Stimulated activated CD4-positive, alpha-beta T cell treated with anti-CD3 and anti-CD28 coated beads, TNF-alpha, amount 100 ng/mL, for 1 hour (primary cell): Measurements from ENCODE around the gene LSM5.
A peak's percentile ranks its signal among the peaks of the same experiment; 100 is the strongest.

Experiments used
- DNase-seq, 3 donors: peaks; one replicate each; pipeline ENCODE4 v3.0.0-alpha.2; 2020; ENCODE audit warnings: low read depth in 3 of 3, low spot score in 1 of 3

LSM5 gene

GRCh38 chr7:32490127-32490796 lies at the start of gene LSM5:
TSS of gene LSM5 (minus strand) at chr7:32490380. CDS start at chr7:32490365, 15 bp downstream.
- DNase-seq = peak; percentile 59 to 78 (median 72)

- DNase-seq = no peak
Measured at GRCh38 chr7:32539366-32539765, 49.2 kb upstream of the LSM5 start.

GRCh38 chr7:32537760-32538159 lies 47.6 kb upstream of the LSM5 start:
- no peak for DNase-seq

- DNase-seq = no peak
Measured at GRCh38 chr7:32536585-32536984, 46.4 kb upstream of the LSM5 start.

GRCh38 chr7:32536016-32536415 lies 45.8 kb upstream of the LSM5 start:
- DNase-seq = no peak

GRCh38 chr7:32535162-32535702 lies 45.1 kb upstream of the LSM5 start:
- no peak for DNase-seq

- no peak for DNase-seq
Measured at GRCh38 chr7:32533276-32534029, 43.3 kb upstream of the LSM5 start.

- no peak for DNase-seq
Measured at GRCh38 chr7:32532716-32533115, 42.5 kb upstream of the LSM5 start.

- DNase-seq = no peak
Measured at GRCh38 chr7:32532086-32532485, 41.9 kb upstream of the LSM5 start.

- DNase-seq = no peak
Measured at GRCh38 chr7:32531402-32531801, 41.2 kb upstream of the LSM5 start.

- no peak for DNase-seq
Measured at GRCh38 chr7:32525839-32526238, 35.7 kb upstream of the LSM5 start.

- no peak for DNase-seq
Measured at GRCh38 chr7:32524631-32525030, 34.5 kb upstream of the LSM5 start.

- DNase-seq = no peak
Measured at GRCh38 chr7:32522746-32523530, 32.8 kb upstream of the LSM5 start.

- no peak for DNase-seq
Measured at GRCh38 chr7:32519763-32520162, 29.6 kb upstream of the LSM5 start.

GRCh38 chr7:32518534-32519140 lies 28.5 kb upstream of the LSM5 start:
- no peak for DNase-seq

GRCh38 chr7:32516551-32517100 lies 26.4 kb upstream of the LSM5 start:
- DNase-seq = no peak

- DNase-seq = no peak
Measured at GRCh38 chr7:32515890-32516550, 25.8 kb upstream of the LSM5 start.

GRCh38 chr7:32513210-32513609 lies 23.0 kb upstream of the LSM5 start:
- no peak for DNase-seq

GRCh38 chr7:32511791-32512190 lies 21.6 kb upstream of the LSM5 start:
- DNase-seq = no peak

GRCh38 chr7:32507414-32507813 lies 17.2 kb upstream of the LSM5 start:
- no peak for DNase-seq
